ENCODE measurements around the gene ABHD16A. TPM values are rescaled to one million over a fixed set of nuclear protein-coding genes. Genes with fewer than 3 reads are reported as not detected.

The ABHD16A gene
- total and polyA plus RNA-seq, 10 of the 15 experiments (the other 5 are each of a cell fraction or from before 2014, with no cell fraction given), result 7.5 to 43.0 (median 32.9) TPM

DNA sequence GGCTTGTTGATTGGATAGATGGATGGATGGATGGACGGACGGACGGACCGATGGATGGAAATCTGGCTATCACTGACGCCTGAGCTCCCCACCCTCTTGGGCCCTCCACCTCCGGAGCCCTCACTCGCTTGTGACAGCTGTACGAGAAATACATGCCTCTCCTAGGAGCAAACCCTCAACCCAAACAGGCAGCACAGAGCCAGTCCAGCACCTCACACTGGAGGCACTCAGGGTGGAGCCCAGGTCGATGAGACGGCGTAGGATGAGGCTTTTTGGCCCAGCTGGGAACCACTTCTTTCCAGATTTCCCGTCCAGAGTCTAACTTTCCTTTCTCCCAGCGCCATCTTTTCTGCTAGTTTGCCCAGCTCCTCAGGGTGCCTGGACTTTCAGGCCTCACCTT lies 19.5 kb downstream of the ABHD16A start:
- TF ChIP-seq NR2C1 (IDR thresholded peaks at IDR 0.05) (no peak), CEBPB (IDR thresholded peaks at IDR 0.05; ENCODE audit: borderline replicate concordance in 1 of 2, low read depth in 2 of 2, low read length in 2 of 2) (no peak), SIN3A (IDR thresholded peaks at IDR 0.05; ENCODE audit: low read depth, low read length) (no peak), ATF3 (IDR thresholded peaks at IDR 0.05; ENCODE audit: borderline replicate concordance, extremely low read depth, low read depth, low read length) (no peak), NFYB (IDR thresholded peaks at IDR 0.05; ENCODE audit: insufficient read depth, low read depth, low read length) (no peak), NBN (IDR thresholded peaks at IDR 0.05) (no peak), JUNB (IDR thresholded peaks at IDR 0.05) (no peak), HSF1 (IDR thresholded peaks at IDR 0.05; ENCODE audit: low read depth, low read length) (no peak), GATAD2B (conservative IDR thresholded peaks at IDR 0.05; ENCODE audit: low read depth) (no peak), BHLHE40 (IDR thresholded peaks at IDR 0.05; ENCODE audit: borderline replicate concordance in 1 of 2, low read depth in 2 of 2, low read length in 1 of 2) (no peak), BCLAF1 (IDR thresholded peaks at IDR 0.05) (no peak), RCOR1 (conservative IDR thresholded peaks at IDR 0.05; ENCODE audit: low read depth, low read length) (no peak), RUNX3 (IDR thresholded peaks at IDR 0.05; ENCODE audit: low read length) (no peak), CTCF (IDR thresholded peaks at IDR 0.05 in 2 of 3, conservative IDR thresholded peaks at IDR 0.05 in 1 of 3; ENCODE audit: control insufficient read depth in 2 of 3, extremely low read depth in 1 of 3, insufficient read depth in 1 of 3, low read depth in 3 of 3, low read length in 3 of 3) (no peak)
- intact Hi-C loops (cut with micrococcal nuclease; ENCODE audit: unreplicated experiment), result loop anchor here (5.0 kb wide), 1 partner anchor 49 kb away; no protein-coding TSS in a partner anchor
- in situ Hi-C loops (cut with MboI), result no loop called here
- POLR2A ChIA-PET, result no interaction called here
- Histone ChIP-seq H3K4me2 (ENCODE audit: control insufficient read depth, insufficient read depth) (no peak overlapping the region), H4K20me1 (ENCODE audit: control insufficient read depth, insufficient read depth) (no peaks in the 10 kb centered on the region), H2AFZ (ENCODE audit: control insufficient read depth, low read depth, low read length) (no peak overlapping the region), H3K9ac (ENCODE audit: control insufficient read depth, insufficient read depth, low read length) (no peak overlapping the region), H3K36me3 (ENCODE audit: control insufficient read depth in 2 of 2, insufficient read depth in 2 of 2, low read length in 1 of 2) (peaks cover 4 to 13% of the 10 kb centered on the region in 2 experiments; a peak in 3 of 4 replicates), H3K79me2 (ENCODE audit: control insufficient read depth, insufficient read depth, low read length) (no peaks in the 10 kb centered on the region), H3K4me3 (no peak overlapping the region), H3K4me1 (ENCODE audit: control insufficient read depth, insufficient read depth, low read length) (peaks cover 3% of the 10 kb centered on the region; the same call in 1 of the 2 replicates), H3K27me3 (replicated peaks in 1 of 2; ENCODE audit: control insufficient read depth in 2 of 2, insufficient read depth in 2 of 2, low read length in 1 of 2) (no peaks in the 10 kb centered on the region), H3K9me3 (replicated peaks; ENCODE audit: control insufficient read depth, insufficient read depth, low read length) (no peaks in the 10 kb centered on the region), H3K27ac (ENCODE audit: control insufficient read depth, insufficient read depth) (no peak overlapping the region)
- DNase-seq (ENCODE audit: low read depth, low spot score) (no peak), ATAC-seq (no peak), FAIRE-seq (no peak)
- RAD21 ChIA-PET (ENCODE audit: unreplicated experiment), result no interaction called here
- SMC1A ChIA-PET (ENCODE audit: uncharacterized antibody, unreplicated experiment), result interaction anchor here (1.4 kb wide), 1 partner anchor 129 kb away, joined by 3 read pairs; no protein-coding TSS in a partner anchor
- 98% methylated on average over 13 of the region's 13 CpGs for WGBS (ENCODE audit: insufficient coverage, insufficient replicate concordance, low lambda C conversion rate, missing lambda C conversion rate)
- CTCF ChIA-PET, result interaction anchor here (0.7 kb wide), 1 partner anchor 86 kb away, joined by 3 read pairs; no protein-coding TSS in a partner anchor
- BruUV-seq (replicated peaks), result no TSS peak
